Measurements from ENCODE around the gene BPHL.
"Not testable (repeated sequence)": the region's sequence is repeated elsewhere in the genome, so short reads cannot be mapped to it uniquely, and the experiment has no call there.

The BPHL gene

DNA sequence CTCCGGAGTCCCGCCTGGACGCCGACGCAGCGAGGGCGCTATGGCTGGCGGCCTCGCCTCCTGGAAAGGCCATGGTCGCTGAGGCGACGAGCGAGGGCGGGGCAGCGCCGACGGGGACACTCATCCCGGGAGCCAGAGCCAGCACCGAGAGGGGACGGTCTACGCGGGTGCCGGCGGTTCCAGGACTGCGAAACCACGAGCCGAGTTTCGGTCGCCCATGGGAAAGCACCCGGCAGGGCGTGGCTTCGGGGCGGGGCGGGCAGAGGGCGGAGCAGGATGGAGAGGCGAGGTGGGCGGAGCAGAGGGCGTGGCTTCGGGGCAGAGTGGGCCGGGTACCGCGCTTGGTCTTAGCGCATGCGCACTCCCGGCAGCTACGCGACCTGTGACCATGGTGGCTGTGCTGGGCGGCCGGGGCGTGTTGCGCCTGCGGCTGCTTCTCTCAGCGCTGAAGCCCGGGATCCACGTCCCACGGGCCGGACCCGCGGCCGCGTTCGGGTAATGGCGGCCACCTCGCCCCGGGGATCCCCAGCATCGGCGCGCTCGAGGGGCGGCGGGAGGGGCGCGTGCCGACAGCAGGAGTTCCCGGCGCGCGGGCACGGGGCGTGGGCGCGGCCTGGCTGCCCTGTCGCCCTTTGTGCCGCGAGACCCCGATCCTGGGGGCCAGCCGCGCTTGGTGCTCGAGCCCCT lies at the start of gene BPHL:
BPHL (plus strand) TSS at position 359 of the 687 bp plus-strand sequence; CDS start at position 389, 30 bp downstream.
- DNase-seq, result peak; percentile 100

DNA sequence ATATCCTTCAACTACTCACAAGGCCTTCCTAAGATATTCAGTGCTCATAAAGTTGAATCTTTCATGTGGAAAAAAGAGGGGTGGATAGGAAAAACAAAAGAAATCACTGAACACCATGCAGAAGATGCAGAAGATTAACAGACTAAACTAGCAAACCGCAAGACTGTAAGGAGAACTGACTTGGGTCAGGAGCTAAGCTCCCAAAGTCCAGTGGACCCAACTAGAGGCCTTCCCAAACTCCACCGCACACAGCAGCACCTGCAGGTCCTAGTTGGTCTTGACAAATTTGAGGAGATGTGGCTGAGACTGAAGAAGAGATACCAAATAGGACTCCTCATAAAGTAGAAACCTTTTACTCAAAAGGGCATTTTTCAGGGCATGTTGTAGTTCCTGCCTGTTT lies 46.9 kb upstream of the BPHL start:
- DNase-seq, result no peak

DNA sequence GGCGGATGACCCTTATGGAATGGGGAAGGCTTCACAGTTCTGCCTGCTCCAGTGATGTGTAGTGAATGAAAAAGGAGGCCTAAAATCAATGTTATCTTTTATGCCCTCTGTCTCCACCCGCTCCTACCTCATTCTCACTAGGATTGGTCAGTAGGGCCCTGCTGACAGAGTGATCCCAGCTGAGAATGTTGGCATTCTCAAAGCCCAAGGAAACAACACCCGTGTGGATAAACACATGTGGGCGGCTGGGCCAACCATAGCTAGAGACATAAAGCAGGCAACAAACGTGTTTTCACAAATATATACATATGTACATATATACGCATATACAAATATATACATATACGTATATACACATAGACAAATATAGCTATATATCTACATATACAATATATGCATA lies 45.7 kb upstream of the BPHL start:
- DNase-seq, result no peak

DNA sequence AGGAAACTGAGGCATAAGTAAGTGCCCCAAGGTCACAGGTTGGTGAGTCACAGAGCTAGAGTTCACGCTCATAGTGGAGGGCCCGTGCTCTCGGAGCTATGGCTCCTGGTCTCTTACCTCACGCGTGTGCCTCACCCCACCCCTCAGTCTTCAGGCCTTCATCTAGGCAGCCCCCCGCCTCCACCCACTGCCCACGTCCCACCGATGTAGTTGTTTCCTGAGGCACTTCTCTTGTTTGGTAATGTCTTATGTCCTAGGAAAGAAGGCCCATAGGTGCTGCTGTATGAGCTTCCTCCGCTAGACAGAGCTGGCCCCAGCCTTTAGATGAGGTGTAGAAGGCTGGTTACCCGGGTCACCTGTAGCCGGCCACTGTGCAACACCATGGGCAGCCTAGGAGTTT lies 45.1 kb upstream of the BPHL start:
- DNase-seq, result no peak

DNA sequence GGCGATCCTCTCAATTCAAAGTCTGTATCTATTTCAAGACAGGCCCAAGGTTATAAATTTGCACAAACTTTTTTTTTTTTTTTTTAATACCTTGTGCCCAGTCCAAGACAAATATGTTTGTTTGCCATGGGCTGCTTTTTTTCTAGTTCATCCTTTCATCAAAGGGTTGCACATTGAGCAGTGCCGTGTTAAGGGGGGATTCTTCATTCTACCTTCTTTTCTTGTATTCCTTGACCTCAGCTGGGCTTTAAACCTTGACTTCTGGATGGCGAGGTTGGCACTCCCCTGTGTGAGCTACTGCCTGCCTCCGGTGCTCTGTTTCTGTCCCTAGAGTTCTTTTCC lies 42.8 kb upstream of the BPHL start:
- DNase-seq, result no peak

DNA sequence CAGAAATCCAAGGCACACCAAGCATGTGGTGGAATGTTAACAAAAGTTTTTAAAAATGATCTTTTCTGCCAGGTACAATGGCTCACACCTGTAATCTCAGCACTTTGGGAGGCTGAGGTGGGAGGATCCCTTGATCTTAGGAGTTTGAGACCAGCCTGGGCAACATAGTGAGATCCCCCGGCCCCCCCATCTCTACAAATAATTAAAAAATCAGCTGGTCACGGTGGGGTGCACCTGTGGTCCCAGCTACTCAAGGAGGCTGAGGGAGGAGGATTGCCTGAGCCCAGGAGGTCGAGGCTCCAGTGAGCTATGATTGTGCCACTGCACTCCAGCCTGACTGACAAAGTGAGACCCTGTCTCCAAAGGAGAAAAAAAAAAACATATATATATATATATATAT lies 42.2 kb upstream of the BPHL start:
- DNase-seq, result no peak

DNA sequence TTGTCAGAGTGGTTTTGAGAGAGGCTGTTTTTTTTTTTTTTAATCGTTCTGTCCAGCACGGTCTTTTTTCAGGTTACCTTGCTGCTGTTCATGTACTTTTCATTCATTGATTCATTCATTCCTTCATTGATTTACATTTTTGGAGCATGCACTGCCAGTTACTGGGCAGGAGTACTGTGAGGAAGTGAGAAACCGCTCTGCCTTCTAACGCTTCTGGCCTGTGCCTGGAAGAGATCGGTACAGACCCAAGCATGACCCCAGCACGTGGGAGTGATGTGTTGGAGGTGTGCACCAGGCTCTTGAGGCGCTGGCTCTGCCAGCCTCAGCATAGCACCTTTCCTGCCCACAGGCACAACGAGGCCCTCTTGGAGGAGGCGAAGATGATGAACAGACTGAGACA lies 41.1 kb upstream of the BPHL start:
- no peak for DNase-seq

DNA sequence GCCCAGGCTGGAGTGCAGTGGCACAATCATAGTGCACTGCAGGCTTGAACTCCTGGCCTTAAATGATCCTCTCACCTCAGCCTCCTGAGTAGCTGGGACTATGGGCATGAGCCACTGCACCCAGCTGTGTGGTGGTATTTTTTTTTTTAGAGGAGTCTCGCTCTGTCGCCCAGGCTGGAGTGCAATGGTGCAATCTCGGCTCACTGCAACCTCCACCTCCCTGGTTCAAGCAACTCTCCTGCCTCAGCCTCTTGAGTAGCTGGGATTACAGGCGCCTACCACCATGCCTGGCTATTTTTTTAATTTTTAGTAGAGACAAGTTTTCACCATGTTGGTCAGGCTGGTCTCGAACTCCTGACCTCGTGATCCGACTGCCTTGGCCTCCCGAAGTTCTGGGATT lies 39.6 kb upstream of the BPHL start:
- DNase-seq, result not testable (repeated sequence)

DNA sequence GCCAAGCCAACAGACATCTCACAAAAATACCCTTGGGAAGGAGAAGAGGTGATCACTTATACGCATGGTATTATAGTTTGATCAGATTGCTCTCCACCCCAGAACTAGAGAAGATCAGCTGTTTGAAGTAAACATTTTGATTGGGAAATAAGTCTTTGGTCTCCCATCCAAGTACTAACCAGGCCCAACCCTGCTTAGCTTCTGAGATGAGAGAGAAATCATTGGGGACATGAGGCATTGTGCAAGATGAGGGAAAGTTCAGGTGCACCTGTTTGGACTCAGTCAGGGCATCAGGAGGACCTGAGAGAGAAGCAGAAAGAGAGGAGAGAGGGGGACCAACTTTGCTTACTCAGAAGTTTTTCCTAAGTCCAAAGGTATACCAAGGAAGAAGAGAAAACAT lies 38.8 kb upstream of the BPHL start:
- DNase-seq, result no peak

DNA sequence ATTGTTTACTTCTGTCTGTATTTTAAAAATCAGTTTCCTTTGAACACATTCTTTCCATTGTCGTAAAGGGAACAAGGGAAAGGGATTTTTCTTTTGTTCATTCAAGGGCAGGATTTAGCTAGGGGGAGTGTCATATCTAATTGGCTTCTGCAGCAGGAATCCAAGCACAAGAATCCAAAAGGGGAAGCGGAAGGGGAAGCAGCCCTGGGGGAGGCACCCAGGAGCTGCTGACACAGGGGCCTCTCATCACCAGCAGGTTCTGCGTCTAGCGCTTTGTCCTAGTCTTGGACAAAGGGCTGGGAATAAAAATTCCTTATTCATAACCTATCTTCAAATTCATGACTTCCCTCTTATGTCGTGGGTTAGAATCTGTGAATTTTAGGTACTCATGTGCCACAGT lies 36.6 kb upstream of the BPHL start:
- no peak for DNase-seq

DNA sequence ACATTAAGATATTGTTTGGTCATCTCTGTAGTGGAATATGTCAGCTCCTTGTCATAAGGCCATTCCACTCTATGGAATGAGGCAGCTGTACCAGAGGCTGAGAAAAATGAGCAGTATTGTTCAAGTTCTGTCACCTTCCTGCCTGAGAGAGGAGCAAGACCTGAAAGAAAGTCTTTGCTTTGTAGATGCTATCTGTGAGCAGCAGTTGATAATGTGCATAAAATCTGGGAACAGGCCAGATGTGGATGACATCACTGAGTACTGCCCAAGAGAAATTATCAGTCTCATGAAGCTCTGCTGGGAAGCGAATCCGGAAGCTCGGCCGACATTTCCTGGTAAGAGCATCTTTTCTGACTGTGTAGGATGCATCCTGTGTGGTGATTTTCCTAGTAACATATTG lies 33.4 kb upstream of the BPHL start:
- DNase-seq, result no peak

DNA sequence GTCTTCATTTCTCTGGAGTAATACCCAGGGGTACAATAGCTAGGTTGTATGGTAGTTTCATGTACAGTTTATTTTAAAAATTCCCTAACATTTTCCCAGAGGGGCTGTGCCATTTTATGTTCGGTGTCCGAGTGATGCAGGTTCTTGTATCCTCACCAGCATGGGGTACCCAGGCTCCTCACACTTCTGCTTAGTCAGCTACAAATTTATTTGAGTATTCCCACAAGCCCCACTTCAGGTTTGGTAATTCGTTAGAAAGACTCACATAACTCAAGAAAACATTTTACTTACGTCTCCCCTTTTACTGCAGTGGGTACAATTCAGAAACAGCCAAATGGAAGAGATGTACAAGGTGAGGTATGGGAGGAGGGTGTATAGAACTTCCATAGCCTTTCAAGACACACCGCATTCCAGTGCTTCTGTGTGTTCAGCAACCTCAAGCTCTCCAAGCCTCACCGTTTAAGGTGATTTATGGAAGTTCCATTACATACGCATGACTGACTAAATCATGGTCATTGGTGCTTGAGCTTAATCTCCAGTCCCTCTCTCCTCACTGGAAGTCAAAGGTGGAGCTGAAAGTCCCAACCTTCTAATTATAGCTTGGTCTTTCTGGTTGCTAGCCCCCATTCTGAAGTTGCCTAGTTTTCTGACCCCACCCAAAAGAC lies 32.1 kb upstream of the BPHL start:
- DNase-seq, result no peak

DNA sequence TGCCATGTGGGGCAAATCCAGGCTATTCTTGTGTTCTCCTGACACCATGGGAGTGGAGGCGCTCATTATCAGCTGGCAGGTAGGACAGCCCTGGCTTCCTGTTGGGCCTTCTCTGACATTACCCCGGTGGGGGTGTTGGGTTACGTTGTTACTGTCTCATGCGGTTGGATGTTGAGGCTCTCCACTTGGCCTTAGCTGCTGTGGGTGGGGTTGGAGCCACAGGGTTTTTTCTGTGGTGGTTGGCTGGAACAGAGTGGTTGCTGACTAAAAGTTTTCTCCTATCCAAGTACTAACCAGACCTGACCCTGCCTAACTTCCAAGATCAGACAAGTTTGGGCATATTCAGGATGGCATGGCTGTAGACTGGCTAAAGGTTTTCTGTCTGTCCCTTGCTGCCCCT lies 30.1 kb upstream of the BPHL start:
- no peak for DNase-seq

DNA sequence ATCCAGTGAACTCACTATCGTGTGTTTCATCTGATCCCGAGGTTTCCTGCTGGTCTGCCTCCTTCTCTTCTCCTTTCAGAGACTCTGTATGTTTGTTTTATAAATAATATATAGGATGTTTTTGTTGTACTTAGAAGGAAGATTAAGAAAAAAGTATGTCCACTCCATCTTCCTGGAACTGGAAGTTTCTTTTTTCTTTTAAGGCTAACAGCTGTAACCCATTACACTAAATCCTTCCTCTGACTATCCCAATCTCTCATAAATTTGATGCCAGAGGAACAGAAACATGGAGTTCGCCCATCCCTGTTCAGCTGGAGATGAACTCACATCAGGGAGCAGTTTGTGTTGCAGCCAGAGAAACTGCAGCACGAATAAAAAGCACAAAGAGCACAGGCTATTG lies 29.5 kb upstream of the BPHL start:
- DNase-seq, result no peak

DNA sequence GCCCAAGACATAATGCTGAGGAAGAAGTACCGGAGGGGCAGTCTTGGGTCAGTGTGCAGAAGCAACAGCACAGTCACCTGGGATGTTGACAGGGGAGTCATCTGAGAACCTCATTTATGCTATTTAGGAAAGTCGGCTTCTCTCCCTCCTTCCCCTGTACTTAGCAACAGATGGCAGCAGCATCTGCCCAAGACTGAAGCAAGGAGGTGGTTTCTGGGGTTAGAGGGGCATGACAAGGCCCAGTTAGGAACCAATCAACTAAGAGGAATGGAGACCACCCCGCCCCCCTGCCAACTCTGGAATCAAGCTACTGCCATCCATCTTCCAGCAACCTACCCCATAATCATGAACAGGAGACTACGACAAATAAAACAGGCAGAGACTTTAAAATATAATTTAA lies 28.5 kb upstream of the BPHL start:
- no peak for DNase-seq

DNA sequence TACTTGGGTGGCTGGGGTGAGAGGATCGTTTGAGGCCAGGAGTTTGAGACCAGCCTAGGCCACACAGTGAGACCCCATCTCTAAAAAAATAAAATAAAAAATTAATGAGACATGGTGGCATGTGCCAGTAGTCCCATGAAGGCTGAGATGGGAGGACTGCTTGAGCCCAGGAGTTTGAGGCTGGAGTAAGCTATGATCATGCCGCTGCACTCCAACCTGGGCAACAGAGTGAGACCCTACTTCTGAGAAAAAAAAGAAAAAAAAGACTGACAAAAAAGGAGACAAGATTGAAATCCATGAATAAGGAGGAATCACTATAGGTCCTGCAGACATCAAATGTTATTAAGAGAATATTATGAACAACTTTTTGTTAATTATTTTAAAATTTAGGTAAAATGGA lies 23.7 kb upstream of the BPHL start:
- no peak for DNase-seq

DNA sequence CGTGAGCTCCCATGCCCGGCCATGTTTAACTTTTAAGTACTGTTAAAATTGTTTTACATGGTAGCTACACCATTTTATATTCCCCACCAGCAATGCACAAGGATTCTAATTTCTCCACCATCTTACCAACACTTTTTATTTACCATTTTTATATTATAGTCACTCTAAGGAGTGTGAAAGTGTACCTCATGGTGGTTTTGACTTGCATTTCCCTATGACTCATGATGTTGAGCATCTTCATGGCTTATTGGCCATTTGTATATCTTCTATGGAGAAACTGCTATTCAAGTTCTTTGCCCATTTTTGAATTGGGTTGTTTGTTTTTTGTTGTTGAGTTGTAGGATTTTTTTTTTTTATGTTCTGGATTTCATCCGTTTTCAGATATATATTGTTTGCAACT lies 15.6 kb upstream of the BPHL start:
- no peak for DNase-seq

DNA sequence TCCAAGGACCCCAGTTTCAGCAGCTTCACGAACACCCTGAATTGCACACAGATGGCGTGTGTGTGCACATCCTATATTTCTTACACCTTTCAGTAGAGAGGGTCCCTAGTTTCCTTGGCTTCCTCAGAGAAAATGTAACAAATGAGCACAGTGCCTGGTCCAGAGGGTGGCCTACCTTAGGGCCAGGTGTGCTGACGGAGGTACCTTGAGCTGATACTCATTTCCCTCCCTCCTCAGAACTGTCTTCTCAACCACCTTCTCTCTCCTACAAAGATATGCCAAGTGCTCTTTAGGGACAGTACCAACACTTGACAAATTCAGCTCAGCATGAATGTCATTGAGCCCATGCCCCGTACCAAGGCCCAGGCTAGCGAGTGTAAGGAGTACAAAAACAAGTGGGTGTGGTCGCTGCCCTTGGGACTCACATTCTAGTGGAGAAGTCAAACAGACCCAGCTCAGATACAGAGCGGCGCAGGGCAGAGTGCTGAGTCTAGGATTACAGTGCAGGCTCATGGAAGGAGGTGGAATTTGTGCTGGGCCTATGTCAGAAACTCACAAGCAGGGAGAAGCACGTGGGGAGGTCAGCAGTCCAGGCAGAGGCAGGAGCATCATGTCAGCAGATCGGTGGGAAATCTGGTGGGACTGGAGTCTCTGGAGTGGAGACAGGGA lies 9.6 kb upstream of the BPHL start:
- DNase-seq, result no peak

DNA sequence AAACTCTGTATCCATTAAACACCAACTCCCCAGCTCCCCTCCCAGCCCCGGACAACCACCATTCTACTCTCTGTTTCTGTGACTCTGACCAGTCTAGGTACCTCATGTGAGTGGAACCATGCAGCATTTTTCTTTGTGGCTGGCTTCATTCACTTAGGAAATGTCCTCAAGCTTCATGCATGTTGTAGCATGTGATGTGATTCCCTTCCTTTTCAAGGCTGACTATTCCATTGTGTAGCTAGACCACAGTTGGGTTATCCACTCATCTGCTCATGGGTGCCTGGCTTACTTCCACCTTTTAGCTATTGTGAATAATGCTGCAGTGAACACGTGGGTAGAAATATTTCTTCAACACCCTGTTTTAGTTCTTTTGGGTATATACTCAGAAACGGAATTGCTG lies 8.8 kb upstream of the BPHL start:
- DNase-seq, result no peak

DNA sequence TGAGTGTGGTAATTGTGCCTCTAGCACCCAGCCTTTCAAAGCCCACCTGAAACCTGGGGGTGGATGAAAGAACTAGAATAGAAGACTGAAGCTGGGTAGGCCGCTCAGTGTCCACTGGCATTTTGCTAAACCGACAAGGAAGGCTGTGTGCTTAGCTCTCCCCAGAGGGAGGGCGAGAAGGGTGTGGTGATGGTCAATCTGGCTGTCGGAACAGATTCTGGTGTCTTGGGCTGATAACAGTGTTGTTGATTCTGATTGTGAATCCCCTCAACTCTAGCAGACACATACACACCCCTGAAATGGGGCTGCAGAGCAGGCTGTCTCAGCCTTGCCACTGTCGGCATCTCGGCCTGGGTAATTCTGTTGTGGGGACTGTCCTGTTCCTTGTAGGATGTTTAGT lies 4.1 kb upstream of the BPHL start:
- DNase-seq, result no peak

DNA sequence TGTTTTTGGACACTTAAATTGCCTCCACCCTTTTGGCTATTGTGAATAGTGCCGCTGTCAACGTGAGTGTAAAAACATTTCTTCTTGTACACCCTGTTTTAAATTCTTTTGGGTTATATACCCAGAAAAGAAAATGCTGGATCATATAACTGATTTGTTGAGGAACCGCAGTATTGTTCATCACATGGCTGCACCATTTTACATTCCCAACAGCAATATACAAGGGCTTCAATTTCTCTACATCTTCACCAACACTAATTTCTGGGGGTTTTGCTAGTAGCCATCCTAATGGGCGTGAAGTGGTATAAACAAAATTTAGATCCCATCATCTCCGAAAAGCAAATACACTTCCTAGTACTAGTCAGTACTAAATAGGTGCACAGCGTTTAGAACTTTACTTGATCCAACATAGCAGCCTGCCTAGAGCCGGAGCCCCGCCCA lies 579 bp upstream of the BPHL start:
- no peak for DNase-seq

DNA sequence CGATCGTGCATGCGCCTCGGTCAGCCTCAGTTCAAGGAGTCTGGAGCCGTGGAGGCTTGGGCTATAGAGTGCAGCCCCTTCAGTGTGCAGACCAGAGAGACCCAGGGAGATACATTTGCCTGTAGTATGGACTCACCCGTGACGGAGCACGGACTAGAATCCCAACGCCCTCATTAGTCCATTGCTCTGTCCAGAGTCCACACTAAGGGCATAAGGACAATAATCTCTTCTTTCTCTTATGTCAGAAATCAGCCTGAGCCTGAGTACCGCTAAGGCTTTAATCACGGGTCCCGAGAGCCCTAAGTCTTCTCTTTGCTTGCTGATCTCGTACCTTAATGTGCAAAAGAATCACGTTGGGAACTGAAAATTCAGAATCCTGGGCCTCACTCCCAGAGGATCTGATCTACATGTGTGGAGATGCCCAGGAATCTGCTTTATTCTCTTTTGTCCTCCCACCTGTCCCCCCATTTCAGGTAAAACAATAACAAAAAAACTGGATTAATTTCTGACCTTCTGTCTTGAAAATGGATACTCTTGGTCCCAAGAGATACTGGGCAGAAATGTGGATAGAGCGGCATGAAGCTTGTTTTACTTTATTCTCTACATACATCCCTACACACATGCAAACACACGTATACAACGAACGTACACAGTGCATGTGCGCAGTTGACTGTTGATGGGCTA lies 671 bp downstream of the BPHL start:
- DNase-seq, result no peak

DNA sequence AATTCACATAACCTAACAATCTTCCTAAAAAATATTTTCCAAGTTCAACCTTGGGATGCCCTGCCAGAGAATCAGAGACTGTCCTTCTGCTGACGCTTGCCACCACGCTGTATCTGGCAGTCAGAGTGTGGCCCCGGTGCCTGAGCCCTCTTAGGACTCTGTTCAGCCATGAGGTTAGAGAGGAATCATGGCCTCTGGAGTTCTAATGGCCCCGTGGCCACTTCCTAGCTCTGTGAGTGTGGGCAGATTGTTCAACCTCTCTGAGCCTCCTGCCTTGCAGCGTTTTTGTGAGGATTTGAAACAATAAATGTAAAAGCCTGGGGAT lies 2.2 kb downstream of the BPHL start:
- DNase-seq, result no peak

DNA sequence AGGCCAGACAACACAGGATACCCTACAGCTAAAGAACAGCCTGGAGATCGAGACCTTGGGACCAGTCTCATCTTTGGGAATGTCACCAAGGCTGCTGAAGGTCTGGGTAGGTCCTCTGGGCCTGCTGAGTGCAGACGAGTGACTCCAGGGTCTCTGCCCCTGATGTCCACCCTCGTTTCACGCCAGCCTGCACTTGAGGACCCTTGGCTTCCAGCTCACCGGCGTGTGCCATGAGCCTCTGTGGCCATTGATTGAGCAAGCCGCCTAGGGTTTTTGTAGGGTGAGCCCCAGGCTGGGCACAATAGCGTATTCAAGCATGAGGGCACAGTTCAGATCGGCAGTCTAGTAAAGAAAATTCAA lies 4.3 kb downstream of the BPHL start:
- no peak for DNase-seq

Data from activated CD4-positive, CD25-positive, alpha-beta regulatory T cell treated with anti-CD3 and anti-CD28 coated beads, Interleukin-2, amount 50 U/mL, for 72 hours (primary cell).